GM19193 (cell line): Measurements from ENCODE around the gene VAT1.

Source experiments
- POLR2A ChIP-seq: IDR thresholded peaks from 4 replicates; pipeline ENCODE4 v1.6.1; 2011; ENCODE audit not compliant: insufficient read depth, insufficient read length; ENCODE audit errors: extremely low read depth

VAT1 gene

DNA sequence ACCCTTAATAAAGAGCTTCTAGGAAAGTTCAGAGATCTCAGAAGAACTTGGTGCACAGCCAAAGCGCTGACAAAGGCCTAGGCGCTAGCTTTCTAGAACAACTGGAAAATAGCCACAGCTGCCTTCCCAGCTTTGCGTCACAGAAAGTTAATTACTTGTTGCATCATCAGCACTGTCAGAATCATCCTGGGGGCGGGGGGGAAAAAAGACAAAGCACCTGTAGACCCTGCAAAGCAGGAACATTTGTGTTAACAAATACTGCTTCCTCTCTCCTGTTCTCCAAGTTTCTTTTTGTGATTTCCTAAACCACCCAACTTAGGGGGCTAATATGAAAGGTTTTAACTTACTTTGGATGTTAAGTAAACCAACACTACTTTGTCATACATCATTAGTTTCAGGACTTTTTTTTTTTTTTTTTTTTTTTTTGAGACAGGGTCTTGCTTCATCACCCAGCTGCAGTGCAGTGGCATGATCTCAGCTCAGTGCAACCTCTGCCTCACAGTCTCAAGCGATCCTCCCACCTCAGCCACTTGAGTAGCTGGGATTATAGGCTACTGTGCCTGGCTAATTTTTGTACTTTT lies 53.1 kb downstream of the VAT1 start:
- no peak for TF ChIP-seq POLR2A

DNA sequence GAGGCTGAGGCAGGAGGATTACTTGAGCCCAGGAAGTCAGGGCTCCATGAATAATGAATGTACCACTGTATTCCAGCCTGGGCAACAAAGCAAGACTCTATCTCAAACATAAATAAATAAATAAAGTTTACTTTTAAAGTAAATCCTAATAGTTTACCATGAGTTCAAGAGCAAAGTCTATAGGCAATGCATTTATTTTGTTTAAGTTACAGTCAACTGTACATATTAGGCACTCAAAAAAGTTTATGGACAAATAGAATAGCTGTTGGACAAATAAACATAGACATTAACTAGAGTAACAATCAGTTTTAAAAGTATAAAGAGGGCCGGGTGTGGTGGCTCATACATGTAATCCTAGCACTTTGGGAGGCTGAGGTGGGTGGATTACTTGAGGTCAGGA lies 54.3 kb downstream of the VAT1 start:
- TF ChIP-seq POLR2A, result no peak
